Pancreas (tissue), 10 donors: ENCODE data around the gene LCP1. TPM values are rescaled to one million over a fixed set of nuclear protein-coding genes. Genes with fewer than 3 reads are reported as not detected.

Experiments
- ATAC-seq, 4 donors: fragments of 200-7000 bp; cut with Tn5 transposase; one replicate each; pipeline versions ENCODE4 v1.8.0 to v1.9.1; 2020; ENCODE audit warnings: mild to moderate bottlenecking in 4 of 4, moderate library complexity in 4 of 4
- DNase-seq, 6 donors: peaks; one replicate each; pipeline ENCODE4 v3.0.0-alpha.2; 2020
- FAIRE-seq: peaks from 2 replicates; lab custom pipeline; 2012; peaks lifted over from hg19 to GRCh38; lab: Jason Lieb, UNC
- H3K27ac ChIP-seq, 4 donors: fragments of 200-600 bp; sonication (generic); 1 replicate in 3 of 4; 2 replicates in 1 of 4; pipeline versions ENCODE4 v1.5.0 to v1.8.0; 2020
- H3K27me3 ChIP-seq, 4 donors: fragments of 200-600 bp; one replicate each; pipeline ENCODE4 v1.8.0; 2021
- H3K36me3 ChIP-seq, 3 donors: fragments of 200-600 bp; sonication (generic) in 1 of 3; one replicate each; pipeline versions ENCODE4 v1.5.0 to v1.8.0; 2020 to 2021
- H3K4me1 ChIP-seq, 3 donors: fragments of 200-600 bp; one replicate each; pipeline ENCODE4 v1.8.0; 2021
- H3K4me3 ChIP-seq, 4 donors: fragments of 200-600 bp; sonication (generic) in 2 of 4; one replicate each; pipeline versions ENCODE4 v1.5.0 to v1.8.0; 2020 to 2021
- H3K9me3 ChIP-seq, 4 donors: fragments of 200-600 bp; one replicate each; pipeline ENCODE4 v1.8.0; 2021
- WGBS, 2 donors: extraction: QIAGEN DNeasy Blood & Tissue Kit; methylation state at CpG; one replicate each; pipeline ENCODE4 v1.1.7; 2013; 5-methylcytosine and 5-hydroxymethylcytosine counted together
- intact Hi-C, 3 donors: fragments of 100-400 bp; cut with DNase I; formaldehyde crosslinking; loops; one replicate each; pipeline versions ENCODE4 v1.11.1 to v1.14.2; 2022
- polyA plus RNA-seq, 2 donors: library from polyadenylated mRNA; stranded (reverse); fragments of 200-250 nt; gene quantifications; one replicate each; pipeline ENCODE4 v1.2.3, GENCODE V29; 2013
- total RNA-seq, 6 donors: library from RNA; stranded (reverse); fragmentation: NEBNext Ultra II Directional in 4 of 6; extraction: Animal tissue kit (Norgen Biotek cat#: 25700) in 4 of 6; gene quantifications; one replicate each; pipeline versions ENCODE4 v1.2.1 to v1.2.4, GENCODE V29; 2021 to 2023
- TF ChIP-seq, protein P1 (sequence below), 4 donors: fragments of 200-600 bp; sonication (generic) in 3 of 4; IDR thresholded peaks; one replicate each; pipeline versions ENCODE4 v1.5.0 to v1.8.0; 2021; ENCODE audit warnings: antibody characterized with exemption in 4 of 4
- donor health status: healthy with polysubstance abuse.
- donor health status: DM: no; HTN: no; CAD: no; lungs with moderate emphysema.
- donor health status: DM: no; HTN: no; CAD: no.
- donor health status: control.
- donor health status: control.
- donor health status: Bipolar disorder and iron deficiency.
- donor health status: DM: yes; HTN: yes; CAD: no.
- donor health status: DM: no; HTN: no; CAD: no.
- donor health status: DM: no; HTN: no; CAD: no.
- donor health status: DM: yes; HTN: yes; CAD: no.

LCP1 gene
- total and polyA plus RNA-seq, 8 donors: 2.0 to 38.3 (median 5.2) TPM

DNA sequence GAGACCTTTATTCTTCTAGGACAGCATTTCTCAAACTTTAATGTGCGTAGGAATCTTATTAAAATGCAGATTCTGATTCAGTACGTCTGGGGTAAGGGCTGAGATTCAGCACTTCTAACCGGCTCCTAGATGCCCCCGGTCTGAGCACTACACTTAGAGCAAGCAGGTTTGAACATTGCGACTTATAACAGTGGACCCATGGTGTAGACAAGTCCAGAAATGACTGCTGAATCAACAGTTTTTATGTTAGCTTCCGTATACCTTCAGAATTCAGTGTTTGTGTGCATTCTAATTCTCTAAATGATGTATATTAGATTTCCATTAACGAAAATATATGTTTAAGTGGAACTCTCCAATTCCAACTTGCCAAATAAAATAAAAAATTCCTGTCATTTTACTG is 59.7 kb downstream of the LCP1 start:
- Histone ChIP-seq H3K9me3 (no peaks in the 10 kb centered on the region), H3K4me3 (no peak overlapping the region), H3K36me3 (no peaks in the 10 kb centered on the region), H3K27me3 (no peaks in the 10 kb centered on the region), H3K27ac (no peak overlapping the region), H3K4me1 (peaks cover 0 to 5% (median 0%) of the 10 kb centered on the region in 3 donors)
- ATAC-seq (no peak), FAIRE-seq (no peak), DNase-seq (no peak)
- intact Hi-C loops: no loop called here
- TF ChIP-seq, protein P1, sequence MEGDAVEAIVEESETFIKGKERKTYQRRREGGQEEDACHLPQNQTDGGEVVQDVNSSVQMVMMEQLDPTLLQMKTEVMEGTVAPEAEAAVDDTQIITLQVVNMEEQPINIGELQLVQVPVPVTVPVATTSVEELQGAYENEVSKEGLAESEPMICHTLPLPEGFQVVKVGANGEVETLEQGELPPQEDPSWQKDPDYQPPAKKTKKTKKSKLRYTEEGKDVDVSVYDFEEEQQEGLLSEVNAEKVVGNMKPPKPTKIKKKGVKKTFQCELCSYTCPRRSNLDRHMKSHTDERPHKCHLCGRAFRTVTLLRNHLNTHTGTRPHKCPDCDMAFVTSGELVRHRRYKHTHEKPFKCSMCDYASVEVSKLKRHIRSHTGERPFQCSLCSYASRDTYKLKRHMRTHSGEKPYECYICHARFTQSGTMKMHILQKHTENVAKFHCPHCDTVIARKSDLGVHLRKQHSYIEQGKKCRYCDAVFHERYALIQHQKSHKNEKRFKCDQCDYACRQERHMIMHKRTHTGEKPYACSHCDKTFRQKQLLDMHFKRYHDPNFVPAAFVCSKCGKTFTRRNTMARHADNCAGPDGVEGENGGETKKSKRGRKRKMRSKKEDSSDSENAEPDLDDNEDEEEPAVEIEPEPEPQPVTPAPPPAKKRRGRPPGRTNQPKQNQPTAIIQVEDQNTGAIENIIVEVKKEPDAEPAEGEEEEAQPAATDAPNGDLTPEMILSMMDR (IDR thresholded peaks at IDR 0.05): no peak
- WGBS, 2 donors: 79 to 83% methylated on average over 7 of the region's 7 CpGs

GRCh38 chr13:46121597-46122163 is 60.3 kb downstream of the LCP1 start:
- FAIRE-seq (no peak), ATAC-seq (no peak), DNase-seq (no peak)
- intact Hi-C loops: no loop called here
- no peaks in the 10 kb centered on the region for H3K36me3 ChIP-seq
- TF ChIP-seq, protein P1 (IDR thresholded peaks at IDR 0.05): no peak
- H3K4me1 ChIP-seq: peaks cover 0 to 5% (median 0%) of the 10 kb centered on the region in 3 donors
- 53 to 62% methylated on average over 4 of the region's 4 CpGs for WGBS, 2 donors
- no peaks in the 10 kb centered on the region for H3K9me3 ChIP-seq
- no peaks in the 10 kb centered on the region for H3K27me3 ChIP-seq
- no peak overlapping the region for H3K27ac ChIP-seq
- H3K4me3 ChIP-seq: no peak overlapping the region

DNA sequence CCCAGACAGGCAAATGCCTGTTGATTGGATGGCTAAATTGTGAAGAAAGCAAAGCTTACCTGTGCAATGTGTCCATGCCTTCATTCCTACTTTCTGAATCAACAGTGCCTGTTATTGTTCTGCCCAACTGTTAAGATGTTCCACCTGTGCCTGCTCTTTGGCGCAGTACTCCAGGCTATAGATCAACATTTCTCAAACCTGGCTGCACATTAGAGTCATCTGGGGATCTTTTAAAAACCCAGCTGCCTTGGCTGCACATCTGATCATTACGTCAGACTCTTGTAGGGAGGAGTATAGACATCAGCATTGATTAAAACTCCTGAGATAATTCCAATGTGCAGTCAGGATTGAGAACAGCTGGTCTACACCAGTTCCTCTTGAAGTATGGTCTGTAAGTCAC is 60.9 kb downstream of the LCP1 start:
- no peak overlapping the region for H3K27ac ChIP-seq
- no peak overlapping the region for H3K4me3 ChIP-seq
- H3K27me3 ChIP-seq: no peaks in the 10 kb centered on the region
- no peaks in the 10 kb centered on the region for H3K36me3 ChIP-seq
- 85 to 92% methylated on average over 2 of the region's 2 CpGs for WGBS, 2 donors
- no peaks in the 10 kb centered on the region for H3K9me3 ChIP-seq
- DNase-seq (no peak), ATAC-seq (no peak), FAIRE-seq (no peak)
- H3K4me1 ChIP-seq: peaks cover 0 to 5% (median 0%) of the 10 kb centered on the region in 3 donors
- intact Hi-C loops: no loop called here
- TF ChIP-seq, protein P1 (IDR thresholded peaks at IDR 0.05): no peak

DNA sequence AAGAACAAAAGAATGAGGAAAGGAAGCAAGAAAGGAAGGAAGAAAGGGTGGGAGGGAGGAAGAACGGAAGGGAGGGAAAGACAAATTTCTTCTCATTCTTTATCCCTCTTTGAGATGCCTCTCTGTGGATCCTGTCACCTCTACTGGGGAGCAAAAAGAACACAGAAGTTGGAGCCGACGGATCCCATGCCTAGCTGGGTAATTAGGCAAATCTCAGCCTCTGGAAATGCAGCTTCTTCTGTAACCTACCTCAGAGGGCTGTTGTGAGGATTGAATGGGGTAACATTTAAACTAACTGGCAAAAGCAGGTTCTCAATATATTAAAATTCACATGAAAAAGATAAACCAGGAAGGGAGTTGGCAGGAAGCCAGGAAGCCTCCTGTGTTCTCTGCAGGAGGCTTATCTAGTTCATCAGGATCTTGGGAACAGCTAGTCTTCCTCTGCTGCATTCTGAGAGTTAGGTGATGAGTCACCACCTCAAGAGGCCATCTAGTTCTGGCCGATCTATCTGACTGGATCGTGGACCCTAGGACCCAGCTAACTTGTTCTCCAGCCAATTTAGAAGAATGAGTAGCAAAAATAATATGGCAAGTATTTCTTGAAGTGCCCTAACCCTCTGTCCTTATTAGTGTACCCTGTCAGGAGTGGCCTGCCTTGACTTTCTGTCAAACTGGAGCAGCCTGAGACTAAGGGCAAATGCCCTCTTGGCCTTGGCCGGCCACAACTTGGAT is 61.9 kb downstream of the LCP1 start:
- ATAC-seq (peak in 3 of 4 donors; percentile 35 to 72 (median 58)), DNase-seq (peak in 1 of 6 donors; percentile 29), FAIRE-seq (no peak)
- intact Hi-C loops: no loop called here
- Histone ChIP-seq H3K4me1 (peaks cover 0 to 5% (median 0%) of the 10 kb centered on the region in 3 donors), H3K9me3 (no peaks in the 10 kb centered on the region), H3K36me3 (no peaks in the 10 kb centered on the region), H3K4me3 (no peak overlapping the region), H3K27ac (no peak overlapping the region), H3K27me3 (no peaks in the 10 kb centered on the region)
- 58 to 68% methylated on average over 6 of the region's 6 CpGs for WGBS, 2 donors
- TF ChIP-seq, protein P1 (IDR thresholded peaks at IDR 0.05): no peak
